Superior temporal gyrus (tissue), 1 donor: ENCODE results near the gene PPP5C.
"Not testable (repeated sequence)": the region's sequence is repeated elsewhere in the genome, so short reads cannot be mapped to it uniquely, and the experiment has no call there.

Source experiments
- DNase-seq: peaks from one replicate; pipeline ENCODE4 v3.0.0-alpha.2; 2016; ENCODE audit errors: extremely low spot score

PPP5C gene

DNA sequence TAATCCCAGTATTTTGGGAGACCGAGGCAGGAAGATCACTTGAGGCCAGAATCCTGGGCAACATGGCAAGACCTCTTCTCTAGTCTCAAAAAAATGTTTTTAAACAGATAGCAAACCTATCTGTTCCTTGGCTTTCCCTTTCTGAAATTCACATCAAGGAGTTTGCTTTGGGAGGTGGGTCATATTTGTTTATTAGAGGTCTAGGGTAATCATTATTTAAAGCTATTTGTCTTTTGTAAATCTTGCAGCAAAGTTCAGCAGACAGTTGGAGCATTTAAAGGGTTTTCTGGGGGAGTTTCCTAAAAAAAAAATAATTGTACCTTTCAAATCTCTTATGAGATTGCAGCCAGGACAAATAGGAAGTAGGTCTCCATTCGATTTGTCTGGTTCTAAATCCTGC is 17.5 kb downstream of the PPP5C start:
- DNase-seq, result no peak

DNA sequence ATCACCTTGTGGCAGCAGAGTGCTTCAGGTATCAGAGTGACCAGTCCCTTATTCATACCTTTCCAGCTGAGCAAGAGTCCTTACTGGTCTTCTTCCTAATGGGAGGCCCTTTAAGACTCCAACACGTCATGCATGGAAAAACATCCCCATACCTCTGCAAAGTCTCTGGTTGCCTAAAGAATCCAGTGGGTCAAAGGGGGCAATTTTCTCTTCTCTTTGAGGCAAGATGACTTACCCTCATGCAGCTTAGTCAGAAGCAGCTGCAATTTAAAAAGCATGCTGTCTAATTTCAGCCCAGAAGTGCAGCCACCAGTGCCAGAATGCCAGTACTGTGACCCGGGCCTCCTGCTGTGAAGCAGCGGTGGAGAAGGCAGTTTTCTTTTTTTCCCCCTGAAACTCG is 18.7 kb downstream of the PPP5C start:
- DNase-seq, result no peak

DNA sequence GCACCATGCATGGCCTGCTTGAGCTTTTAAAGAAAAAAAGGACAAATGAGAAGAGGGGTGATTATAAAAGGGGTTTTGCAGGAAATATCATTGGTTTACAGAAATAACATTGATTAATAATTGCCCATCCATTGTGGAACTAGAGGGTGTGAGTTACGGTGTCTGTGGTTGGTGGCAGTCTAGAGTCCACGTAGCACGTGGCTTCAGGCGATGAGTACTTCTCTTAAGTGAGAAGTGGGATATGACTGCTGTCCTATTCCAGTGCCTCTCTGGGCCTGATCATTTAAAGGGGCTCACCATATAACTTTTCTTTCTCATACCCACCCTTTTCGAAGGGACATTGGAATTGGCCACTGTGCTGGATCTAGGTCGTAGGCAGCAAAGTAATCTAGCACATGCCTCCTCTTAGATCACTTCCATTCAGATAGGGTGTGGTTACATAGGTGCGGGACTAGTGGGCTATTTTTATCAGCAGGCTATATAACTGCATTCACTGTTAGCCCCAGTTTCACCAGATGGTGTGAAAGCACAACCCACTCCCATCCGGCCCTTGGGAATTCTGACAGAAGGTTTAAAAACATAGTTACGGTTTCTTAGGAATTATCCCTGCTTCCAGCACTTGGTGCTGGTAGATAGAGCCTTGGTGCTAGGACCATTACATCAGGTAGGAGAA is 19.9 kb downstream of the PPP5C start:
- no peak for DNase-seq

DNA sequence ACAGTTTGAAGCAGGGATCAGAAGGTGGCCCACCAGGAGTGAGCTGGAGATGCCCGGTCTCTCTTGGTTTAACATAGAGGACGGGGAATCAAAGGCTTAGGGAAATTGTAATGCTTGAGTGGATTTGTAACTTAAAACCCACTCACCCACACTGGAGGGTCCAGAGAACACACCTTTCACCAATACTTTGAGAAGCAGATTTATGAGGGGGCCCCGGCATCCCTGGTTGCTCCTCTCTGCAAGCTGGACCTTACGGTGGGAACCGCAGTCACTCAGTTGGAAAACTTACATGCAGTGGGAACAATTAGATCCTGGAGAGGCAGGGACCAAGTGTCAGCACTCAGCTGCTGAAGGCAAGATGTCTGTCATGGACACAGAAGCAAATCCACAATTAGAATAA is 20.5 kb downstream of the PPP5C start:
- no peak for DNase-seq

DNA sequence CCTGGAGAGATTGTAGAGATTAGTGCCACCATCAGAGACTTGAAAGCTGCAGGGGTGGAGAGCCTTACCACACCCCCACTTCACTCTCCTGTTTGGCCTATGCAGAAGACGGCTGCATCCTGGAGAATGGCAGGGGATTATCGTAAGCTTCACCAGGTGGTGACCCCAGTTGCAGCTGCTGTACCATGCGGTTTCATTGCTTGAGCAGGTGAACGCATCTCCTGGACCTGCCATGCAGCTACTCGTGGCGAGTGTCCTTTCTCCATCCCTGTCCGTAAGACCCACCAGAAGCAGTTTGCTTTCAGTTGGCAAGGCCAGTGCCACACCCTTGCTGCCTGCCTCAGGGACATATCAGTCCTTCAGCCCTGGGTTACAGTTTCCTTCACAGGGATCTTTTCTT is 21.2 kb downstream of the PPP5C start:
- DNase-seq, result no peak

DNA sequence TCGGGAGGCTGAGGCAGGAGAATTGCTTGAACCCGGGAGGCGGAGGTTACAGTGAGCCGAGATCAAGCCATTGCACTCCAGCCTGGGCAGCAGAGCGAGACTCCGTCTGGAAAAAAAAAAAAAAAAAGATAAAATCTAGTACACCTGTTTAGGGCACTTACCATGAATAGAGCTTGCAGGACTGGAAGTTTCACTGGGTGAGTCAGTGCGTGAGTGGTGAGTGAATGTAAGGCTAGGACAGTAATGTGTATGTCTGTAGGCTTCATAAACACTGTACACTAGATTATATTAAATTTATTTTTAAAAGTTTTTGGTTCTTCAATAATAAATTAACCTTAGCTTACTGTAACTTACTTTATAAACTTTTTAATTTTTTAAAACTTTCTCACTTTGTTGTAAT is 22.9 kb downstream of the PPP5C start:
- no peak for DNase-seq

DNA sequence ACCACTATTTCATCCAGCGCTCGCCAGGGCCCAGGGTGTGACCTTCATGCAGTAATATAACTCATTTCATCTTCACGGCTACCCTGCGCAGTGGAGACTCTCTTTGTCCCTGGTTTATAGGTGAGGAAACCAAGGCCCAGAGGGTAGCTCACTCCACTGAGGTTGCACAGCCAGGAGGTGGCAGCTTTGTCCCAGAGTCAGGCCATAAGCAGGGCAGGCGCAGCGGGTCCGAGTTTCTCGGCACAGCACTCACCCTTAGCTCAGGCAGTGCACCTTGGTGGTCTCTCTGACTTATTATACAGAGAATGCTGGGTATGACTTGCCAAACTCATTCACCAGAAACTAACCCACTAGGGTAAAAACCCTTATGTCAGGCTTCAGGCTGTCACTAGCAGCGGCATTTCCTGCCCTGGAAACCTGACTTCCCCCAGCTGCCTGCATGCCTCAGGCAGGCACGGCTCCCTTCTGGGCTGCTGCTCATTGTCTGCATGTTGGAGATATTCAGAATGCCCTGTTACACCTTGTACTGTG is 24.5 kb downstream of the PPP5C start:
- no peak for DNase-seq

DNA sequence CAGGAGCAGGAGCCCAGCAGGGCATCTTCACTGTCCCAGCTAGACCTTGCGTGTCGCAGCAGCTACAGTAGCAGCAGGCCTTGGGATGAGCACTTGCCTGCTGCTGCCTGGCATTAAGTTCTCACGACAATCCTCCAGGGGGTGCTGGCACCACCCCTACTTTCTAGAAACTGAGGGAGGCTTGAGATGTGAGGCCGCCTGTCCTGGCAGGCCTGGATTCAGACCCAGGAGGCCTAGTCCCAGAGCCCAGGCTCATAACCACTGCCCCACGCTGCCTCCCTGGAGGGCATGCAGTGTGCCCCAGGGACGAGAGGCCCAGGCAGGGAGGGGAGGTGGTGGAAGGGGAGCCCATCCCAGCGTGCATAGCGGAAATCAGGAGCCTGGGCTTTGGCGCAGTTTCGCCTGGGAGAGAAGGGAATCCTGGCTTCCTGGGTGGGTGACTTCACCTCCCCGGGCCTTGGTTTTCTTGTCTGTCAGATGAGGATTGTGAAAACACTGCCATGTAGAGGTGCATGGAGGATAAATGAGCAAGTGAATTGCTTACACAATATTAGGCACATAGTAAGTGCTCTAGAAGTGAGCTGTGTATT is 26.1 kb downstream of the PPP5C start:
- DNase-seq, result no peak

DNA sequence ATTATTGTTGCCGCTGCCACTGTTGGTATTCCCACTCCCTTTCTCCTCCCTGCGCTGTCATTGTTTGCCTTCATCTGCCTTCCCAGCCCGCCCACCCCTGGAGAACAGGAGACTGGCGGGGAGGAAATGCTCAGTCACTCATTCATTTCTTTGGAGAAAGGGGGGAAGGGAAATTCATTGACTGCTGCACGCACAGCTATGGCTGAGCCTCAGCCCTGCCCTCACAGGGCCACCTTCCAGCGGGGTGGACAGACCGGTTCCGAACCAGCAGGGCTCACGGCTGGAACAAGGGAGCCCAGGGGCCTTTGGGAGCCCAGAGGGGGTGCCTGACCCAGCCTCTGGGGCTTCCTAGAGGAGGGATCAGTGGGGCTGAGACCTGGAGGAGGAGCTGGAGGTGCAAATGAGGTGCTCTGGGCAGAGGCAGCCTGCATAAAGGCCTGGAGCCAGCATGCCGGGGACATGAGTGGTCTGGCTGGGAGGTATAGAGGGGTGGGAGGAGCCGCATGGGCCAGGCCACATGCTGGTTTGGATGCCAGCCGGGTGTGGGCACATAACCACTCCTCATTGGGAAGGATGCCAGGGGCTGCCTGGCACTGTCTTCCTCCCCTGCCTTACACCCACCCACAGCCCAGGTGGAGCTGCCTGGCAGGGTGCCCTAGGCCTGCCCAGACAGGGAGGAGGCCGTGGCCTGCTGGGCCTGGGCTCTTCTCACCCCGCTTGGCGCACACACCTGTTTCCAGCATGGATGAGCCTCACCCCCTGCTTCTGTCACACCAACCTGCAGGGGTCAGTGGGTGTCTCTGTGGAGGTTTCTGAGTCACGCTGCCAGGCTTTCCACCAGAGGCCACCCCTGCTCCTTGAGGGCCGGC is 26.8 kb downstream of the PPP5C start:
- DNase-seq, result no peak

DNA sequence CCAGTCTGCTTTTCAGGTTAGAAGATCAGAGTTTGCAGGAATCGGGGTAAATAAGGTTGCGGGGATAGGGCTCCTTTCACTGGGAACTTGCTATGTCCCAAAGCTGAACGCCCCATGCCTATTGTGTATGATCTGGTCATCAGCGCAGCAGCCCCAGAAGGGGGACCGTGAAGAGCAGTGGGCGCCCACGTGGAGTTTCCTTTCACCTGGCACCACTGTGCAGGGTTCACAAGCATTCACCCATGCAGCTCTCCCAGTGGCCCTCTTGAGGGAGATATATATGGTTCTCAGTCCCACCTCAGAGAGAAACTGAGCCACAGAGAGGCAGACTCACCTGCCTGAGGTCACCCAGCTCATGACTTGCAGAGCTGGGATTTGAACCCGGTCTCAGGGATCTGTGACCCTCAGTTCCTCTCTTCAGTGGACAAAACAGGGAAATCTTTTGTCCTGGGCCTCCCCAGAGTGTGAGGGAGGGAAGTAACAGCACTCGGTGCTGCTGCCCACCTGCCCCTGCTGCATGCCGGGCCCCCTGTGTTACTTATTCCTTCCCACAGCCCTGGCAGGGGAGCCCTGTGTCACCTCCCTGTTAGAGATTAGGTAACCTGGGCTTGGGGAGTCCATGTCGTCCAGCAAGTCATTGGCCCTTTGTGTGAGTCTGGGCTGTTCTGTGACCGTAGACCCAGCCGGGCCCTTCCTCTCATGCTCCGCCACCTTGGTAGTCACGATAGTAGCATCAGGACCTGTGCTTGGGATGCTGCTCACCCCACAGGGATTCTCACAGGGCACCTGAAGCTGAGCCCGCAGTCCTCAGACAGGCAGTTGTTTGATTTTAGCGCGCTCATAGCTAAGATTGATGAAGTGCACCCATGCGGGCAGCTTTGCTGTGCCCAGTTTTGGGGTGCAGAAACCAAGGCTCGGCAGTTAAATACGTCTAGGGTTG is 27.9 kb downstream of the PPP5C start:
- no peak for DNase-seq

DNA sequence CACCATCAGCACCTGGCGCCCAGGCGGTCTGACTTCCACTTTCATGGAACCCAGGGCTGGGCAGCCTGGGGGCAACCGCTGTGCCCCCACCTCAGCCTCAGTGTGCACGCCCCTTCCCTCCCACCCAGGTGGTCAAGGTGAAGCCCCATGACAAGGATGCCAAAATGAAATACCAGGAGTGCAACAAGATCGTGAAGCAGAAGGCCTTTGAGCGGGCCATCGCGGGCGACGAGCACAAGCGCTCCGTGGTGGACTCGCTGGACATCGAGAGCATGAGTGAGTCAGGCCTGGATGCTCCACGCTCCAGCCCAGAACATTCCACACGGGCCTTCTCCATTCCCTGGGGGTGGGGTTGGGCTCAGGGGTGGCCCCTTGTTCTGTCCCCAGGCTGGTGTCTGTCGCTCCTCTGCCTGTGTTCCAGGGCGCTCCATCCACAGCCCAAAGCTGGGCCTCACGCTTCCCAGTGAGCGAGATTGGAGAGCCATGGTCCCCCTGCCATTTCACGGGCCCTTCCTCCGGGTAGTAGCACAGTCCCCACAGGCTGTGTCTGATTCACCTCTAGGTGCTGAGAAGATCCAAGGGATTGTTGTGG is 28.7 kb downstream of the PPP5C start:
- DNase-seq, result not testable (repeated sequence)

DNA sequence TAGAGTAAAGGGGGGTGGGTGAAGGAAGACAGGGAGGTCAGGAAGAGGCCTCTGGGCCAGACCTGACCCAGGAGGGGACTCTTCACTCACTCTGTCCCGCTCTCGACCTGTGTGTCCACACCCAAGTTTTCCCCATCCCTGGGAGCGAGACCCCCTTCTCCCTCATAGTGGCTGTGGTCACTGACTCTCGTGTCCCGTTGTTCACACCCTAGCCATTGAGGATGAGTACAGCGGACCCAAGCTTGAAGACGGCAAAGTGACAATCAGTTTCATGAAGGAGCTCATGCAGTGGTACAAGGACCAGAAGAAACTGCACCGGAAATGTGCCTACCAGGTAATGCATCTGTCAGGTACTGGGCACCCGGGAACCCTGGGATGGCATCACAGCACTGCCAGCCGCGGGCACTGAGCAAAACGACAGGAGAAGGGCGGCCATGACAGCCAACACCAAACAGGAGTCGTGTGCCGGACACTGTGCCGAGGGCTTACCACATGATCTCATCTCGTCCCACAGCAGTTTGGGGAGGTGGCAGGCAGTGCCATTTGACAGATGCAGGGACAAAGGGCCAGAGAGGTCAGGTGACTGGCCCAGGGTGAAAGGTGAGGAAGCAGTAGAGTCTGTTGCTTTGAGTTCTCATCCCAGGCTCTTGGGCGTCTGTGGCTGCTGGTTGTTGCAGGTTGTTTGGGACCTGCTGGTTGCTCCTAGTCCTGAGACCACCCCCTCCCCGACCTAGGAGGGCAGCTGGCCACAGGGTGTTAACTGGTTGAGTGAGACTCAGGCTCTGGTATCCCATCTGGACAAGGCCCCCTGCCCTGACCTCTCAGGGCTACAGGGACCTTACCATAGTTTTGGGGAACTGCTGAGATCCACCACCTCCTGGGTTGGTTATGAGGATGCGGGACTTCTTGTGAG is 29.6 kb downstream of the PPP5C start:
- no peak for DNase-seq

DNA sequence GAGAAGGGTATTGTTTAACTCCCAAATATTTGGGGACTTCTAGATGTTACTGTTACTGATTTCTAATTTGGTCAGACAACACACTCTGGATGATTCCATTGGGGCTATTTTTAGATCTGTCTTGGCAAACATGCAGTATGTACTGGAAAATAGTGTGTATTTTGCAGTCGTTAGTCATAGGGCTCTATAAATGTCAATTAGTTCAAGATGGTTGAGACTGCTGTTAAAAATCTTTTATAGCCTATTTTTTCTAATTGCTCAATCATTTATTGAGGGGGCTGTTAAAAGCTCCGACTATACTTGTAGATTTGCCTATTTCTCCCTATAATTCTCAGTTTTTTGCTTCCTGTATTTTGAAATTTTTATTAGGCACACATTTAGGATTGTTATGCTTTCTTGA is 31.4 kb downstream of the PPP5C start:
- no peak for DNase-seq

DNA sequence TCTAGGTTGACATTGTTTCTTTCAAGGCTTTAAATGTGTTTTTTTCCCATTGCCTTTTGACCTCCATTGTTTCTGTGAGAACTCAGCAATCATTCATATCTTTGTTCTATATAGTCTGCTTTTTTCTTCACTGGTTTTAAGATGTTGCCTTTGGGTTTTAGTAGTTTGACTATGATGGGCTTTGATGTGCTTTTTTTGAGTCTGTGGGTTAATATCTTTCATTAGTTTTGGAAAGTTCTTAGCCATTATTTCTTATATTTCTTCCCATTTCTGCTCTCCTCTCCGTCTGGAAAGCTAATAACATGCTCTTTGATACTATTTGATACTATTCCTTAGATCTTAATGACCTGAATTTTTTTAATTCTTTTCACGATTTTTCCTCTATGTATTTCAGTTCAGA is 33.8 kb downstream of the PPP5C start:
- no peak for DNase-seq

DNA sequence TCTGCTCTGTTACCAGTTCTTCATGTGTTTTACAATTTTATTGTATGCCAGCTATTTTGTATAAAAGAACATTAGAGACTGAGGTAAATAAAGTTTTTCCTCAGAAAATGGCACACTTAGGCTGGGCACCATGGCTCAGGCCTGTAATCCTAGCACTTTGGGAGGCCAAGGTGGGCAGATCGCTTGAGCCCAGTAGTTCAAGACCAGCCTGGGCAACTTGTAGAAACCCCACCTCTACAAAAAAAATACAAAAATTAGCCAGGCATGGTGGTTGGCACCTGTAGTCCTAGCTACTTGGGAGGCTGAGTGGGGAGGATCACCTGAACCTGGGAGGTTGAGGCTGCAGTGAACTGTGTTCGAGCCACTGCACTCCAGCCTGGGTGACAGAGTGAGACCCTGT is 34.5 kb downstream of the PPP5C start:
- no peak for DNase-seq

DNA sequence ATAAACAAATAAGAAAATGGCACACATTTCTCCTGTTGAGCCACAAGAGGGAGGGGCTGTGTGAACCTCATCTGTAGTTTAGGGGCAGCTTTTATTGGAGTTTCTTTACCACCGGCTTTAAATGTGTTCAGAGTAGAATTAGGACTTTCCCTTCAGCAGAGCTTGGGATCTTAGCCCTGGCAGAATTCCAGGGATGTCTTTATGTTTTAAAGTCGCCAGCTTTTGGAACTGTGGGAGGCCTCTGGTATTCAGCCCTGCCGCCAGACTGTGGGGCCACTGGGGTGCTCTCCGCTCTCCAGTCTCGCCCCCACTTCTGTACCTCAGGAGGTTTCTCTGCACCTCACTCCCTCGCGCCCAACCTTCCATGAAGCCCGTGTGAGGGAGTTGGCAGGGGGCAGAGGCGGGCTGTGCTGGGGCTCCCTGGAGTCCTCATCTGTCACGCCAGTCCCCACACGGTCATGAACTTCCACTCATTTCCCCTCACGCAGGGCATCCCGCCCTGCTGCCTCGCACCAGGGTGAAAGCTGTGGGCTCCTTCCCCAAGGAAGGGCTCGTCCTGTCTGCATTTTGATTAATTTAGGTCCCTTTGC is 35.0 kb downstream of the PPP5C start:
- no peak for DNase-seq

DNA sequence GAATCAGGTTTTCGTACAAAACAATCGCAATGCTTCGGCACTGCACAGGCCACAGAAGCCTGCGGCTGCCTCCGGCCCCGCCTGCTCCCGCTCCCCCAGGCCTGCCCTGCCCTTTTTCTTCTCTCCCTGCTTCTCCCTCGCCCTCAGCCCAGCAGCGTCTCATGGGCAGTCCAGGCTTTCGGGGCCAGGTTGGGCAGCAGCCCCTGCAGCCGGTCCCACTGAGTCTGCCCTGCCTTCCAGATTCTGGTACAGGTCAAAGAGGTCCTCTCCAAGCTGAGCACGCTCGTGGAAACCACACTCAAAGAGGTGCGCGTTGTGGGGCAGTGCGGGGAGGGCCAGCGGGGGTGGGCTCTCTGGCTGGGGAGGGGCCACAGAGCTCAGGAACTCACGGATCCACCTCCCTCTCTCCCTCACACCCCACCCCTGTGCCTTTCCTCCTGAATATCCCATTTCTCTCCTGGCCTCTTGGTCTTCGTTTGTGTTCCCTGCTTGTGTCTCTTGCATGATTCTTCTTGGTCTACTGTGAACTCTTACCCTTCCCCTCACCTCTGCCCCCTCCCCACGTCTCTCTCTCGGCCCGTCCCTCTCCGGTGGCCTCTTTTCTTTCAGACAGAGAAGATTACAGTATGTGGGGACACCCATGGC is 36.4 kb downstream of the PPP5C start:
- no peak for DNase-seq

DNA sequence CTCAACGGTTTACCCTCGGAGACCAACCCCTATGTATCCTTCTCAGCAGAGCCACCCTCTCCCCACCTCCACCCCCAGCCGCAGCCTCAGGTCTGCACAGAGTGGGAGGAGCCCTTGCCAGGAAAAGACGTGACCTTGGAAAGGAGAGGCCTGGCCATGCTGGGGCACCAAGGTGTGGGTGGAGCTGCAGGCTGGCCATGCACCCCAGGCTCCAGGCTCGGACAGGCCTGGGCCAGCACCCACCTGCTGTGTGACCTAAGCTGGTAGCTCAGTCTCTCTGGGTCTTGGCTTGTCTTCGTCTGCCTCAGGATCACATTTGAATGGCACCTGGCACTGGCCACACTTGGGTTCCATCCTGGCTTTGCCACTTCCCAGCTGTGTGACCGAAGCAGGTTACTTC is 37.0 kb downstream of the PPP5C start:
- no peak for DNase-seq

DNA sequence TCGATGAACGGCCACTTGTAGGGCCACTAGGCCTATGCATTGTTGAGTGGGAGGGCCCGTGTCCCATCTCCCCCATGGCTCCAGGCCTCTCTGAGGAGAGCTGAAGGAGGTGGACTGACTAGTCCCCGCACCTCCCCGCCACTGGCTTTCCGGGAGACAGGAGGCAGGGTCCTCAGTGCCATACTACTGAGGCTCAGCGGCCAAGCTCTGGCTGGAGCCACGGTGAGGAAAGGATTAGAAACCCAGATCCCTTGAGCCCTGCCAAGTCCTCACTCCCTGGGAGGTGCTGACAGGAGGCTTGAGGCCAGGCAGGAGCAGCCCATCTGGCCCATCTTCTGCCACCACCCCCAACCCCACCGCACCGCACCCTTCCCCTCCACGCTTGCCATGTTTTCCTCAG is 37.5 kb downstream of the PPP5C start:
- DNase-seq, result no peak
